Effector memory CD8-positive, alpha-beta T cell (primary cell): ENCODE results near the gene LMO2.
"Not testable (repeated sequence)": the region's sequence is repeated elsewhere in the genome, so short reads cannot be mapped to it uniquely, and the experiment has no call there.

ENCODE experiments used
- ATAC-seq: fragments of 150-1000 bp; cut with Tn5 transposase; replicated peaks from 2 replicates; pipeline ENCODE4 v1.10.0; 2021; ENCODE audit warnings: mild to moderate bottlenecking, moderate library complexity
- DNase-seq, 3 experiments: peaks; one replicate each; pipeline ENCODE4 v3.0.0; 2021
- H3K27ac Mint-ChIP-seq, 2 donors: one replicate each; pipeline ENCODE4 v1.8.0; 2022; ENCODE audit warnings: mild to moderate bottlenecking in 2 of 2, mixed read lengths in 2 of 2, moderate library complexity in 2 of 2
- H3K27me3 Mint-ChIP-seq, 2 donors: one replicate each; pipeline ENCODE4 v1.8.0; 2022; ENCODE audit warnings: mixed read lengths in 2 of 2
- H3K36me3 Mint-ChIP-seq: one replicate; pipeline ENCODE4 v1.8.0; 2022; ENCODE audit warnings: mild to moderate bottlenecking, moderate library complexity, mixed read lengths; ENCODE audit not compliant: insufficient read depth
- H3K4me1 Mint-ChIP-seq, 2 donors: one replicate each; pipeline ENCODE4 v1.8.0; 2022; ENCODE audit warnings: low read depth in 2 of 2, mixed read lengths in 2 of 2
- H3K4me3 Mint-ChIP-seq, 2 donors: one replicate each; pipeline ENCODE4 v1.8.0; 2022; ENCODE audit warnings: mild to moderate bottlenecking in 2 of 2, mixed read lengths in 2 of 2, moderate library complexity in 2 of 2
- H3K9me3 Mint-ChIP-seq, 2 donors: one replicate each; pipeline ENCODE4 v1.8.0; 2022; ENCODE audit warnings: mixed read lengths in 2 of 2

LMO2 gene

DNA sequence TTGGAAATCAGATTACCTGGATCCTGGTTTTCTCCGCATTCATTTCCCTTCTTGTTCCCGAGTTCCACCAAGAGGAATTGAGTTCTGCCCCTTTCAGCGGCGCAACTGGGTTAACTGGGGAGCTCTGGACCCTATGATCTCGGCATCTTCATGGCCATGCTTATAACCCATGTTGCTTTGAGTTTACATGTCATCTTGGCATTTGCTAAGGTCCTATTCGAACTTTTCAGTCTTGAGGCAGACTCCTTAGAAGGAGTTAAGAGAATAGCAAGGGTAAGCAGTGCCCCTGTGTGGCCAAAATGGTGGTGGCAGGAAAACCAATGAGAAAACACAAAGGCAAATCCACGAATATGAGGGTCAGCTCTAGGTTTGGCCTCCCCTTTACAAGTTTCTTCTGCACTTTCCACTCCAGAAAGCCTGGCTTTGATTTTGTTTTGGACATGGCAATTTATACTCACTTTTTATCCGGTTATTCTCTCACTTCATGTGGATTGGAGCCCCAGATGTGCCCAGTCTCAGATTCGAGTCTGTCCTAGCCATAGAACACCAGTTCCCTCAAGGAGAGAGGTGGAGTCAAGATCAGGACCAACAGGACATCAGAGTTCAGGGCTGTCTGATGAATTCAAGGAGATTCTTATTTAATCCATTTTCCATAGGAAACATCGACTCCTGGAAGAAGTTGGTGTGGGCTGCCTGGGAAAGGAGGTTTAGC is 62.3 kb downstream of the LMO2 start:
- Mint-ChIP-seq H3K4me1 (peaks cover 2 to 4% of the 10 kb centered on the region in 2 donors), H3K4me3 (peak overlapping the region; percentile 58 to 64), H3K36me3 (no peaks in the 10 kb centered on the region), H3K27me3 (peaks cover 46 to 85% of the 10 kb centered on the region in 2 donors), H3K9me3 (no peaks in the 10 kb centered on the region), H3K27ac (no peak overlapping the region)
- ATAC-seq (peak; percentile 69), DNase-seq (peak; percentile 25 to 59 (median 28))

DNA sequence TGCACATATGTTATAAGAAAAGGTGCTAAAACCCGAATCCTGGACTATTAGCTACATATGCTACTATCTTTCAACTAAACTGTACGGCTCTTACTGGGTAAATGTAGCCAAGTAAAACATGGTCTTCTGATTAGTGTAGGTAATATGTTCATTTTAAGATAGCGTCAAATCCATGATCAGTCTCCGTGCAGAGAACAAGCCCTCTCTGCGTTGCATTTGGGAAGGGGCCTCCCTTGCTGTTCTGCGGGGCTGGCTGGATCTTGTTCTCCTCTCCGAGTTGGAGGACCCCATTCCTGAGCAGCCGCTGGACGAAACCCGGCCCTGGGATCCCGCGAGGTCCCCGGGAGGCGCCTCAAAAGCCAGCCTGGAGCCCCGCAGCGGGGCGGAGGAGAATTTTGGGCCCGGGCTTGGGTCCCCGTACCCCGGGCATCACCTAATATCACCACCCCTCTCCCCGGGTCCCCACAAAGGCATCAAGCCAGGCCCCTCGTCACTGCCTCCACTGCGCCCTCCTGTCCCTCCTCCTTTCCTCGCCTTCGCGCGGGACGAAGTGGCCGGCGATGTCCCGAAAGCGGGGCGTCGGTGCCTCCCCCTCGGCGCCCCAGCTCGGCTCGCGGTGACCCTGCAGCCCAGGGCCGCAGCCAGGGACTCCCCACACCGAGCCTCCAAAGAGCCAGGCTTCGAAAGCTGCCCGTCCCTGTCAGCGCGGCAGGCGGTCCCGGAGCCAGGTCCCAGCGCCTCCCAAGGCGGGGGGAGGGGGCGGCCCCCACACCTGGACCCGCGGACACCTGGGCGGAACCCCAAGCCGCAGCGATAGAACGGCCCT is 63.1 kb downstream of the LMO2 start:
- H3K4me3 Mint-ChIP-seq, result peak overlapping the region; percentile 58 to 64
- H3K9me3 Mint-ChIP-seq, result no peaks in the 10 kb centered on the region
- peaks cover 40 to 78% of the 10 kb centered on the region in 2 donors for H3K27me3 Mint-ChIP-seq
- DNase-seq (no peak), ATAC-seq (peak; percentile 26)
- H3K4me1 Mint-ChIP-seq, result peaks cover 2 to 4% of the 10 kb centered on the region in 2 donors
- H3K36me3 Mint-ChIP-seq, result no peaks in the 10 kb centered on the region
- H3K27ac Mint-ChIP-seq, result no peak overlapping the region

DNA sequence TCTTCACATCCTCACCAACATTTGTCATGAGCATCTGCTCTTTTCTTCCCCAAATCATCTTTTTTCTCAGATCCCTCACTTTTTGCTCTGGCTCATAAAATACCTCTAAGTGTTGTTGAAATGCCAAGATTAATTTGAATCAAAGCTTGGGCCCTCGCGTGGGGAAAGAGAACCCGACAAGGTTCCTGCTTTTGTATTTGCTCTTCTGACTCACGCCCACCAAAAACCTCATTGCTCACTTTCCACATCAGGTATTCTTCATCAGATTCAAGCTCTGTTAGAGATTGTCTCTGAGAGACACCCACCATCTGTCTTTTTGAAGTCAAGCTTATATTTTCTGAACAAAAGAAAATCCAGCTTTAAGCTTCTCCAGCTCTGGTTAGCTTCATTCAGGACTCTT is 64.7 kb downstream of the LMO2 start:
- Mint-ChIP-seq H3K27me3 (peaks cover 28 to 64% of the 10 kb centered on the region in 2 donors), H3K27ac (no peak overlapping the region)

DNA sequence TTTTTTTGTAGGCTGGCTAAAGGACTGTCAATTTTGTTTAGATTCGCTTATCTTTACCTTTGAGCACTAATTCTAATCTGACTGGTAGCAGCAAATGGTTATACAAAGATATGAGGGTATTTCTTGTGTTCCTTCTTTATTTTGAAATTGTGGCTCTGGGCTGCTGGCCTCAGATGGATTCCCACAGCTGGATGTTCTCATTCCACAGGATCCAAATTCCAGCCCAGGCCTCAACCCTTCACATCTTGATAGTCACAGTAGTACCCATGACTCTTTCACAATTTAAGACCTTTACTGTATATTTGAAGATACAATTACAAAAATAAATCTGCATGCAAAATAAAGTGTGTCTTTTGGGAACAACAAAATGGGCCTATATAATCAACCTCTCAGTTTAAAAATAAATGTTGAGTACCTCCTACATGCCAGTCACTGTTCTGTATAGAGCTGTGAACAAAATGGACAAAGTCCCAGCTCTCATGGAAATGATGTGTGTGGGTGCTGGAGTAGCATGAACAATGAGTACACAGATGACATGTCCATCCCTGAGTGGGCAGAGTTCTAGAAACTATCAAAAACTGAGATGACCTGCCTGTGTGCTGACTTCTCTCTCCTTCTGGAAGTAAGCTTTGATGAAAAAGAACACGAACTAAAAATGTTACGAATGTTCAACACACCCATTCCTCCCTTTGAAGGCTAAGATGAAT is 65.9 kb downstream of the LMO2 start:
- no peaks in the 10 kb centered on the region for H3K9me3 Mint-ChIP-seq
- ATAC-seq (no peak), DNase-seq (no peak)
- H3K4me1 Mint-ChIP-seq, result peaks cover 2 to 4% of the 10 kb centered on the region in 2 donors
- H3K4me3 Mint-ChIP-seq, result no peak overlapping the region
- no peaks in the 10 kb centered on the region for H3K36me3 Mint-ChIP-seq
- H3K27ac Mint-ChIP-seq, result no peak overlapping the region
- H3K27me3 Mint-ChIP-seq, result peaks cover 21 to 56% of the 10 kb centered on the region in 2 donors

More for the DNA sequence above, 64.7 kb downstream of the LMO2 start:
- no peaks in the 10 kb centered on the region for H3K9me3 Mint-ChIP-seq
- no peak overlapping the region for H3K4me3 Mint-ChIP-seq
- no peak for ATAC-seq
- no peak for DNase-seq
- H3K36me3 Mint-ChIP-seq, result no peaks in the 10 kb centered on the region
- H3K4me1 Mint-ChIP-seq, result peaks cover 2 to 4% of the 10 kb centered on the region in 2 donors

DNA sequence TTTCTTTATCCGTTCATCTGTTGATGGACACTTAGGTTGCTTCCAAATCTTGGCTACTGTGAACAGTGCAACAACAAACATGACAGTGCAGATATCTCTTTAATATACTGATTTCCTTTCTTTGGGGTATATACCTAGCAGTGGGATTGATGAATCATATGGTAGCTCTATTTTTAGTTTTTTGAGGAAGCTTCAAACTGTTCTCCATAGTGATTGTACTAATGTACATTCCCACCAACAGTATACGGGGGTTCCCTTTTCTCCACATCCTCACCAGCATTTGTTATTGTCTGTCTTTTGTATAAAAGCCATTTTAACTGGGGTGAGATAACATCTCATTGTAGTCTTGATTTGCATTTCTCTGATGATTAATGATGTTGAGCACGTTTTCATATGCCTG is 68.9 kb downstream of the LMO2 start:
- peaks cover under 1 to 30% of the 10 kb centered on the region in 2 donors for H3K27me3 Mint-ChIP-seq
- not testable (repeated sequence) for H3K4me3 Mint-ChIP-seq, H3K27ac Mint-ChIP-seq, H3K36me3 Mint-ChIP-seq, H3K9me3 Mint-ChIP-seq, DNase-seq, ATAC-seq, H3K4me1 Mint-ChIP-seq

DNA sequence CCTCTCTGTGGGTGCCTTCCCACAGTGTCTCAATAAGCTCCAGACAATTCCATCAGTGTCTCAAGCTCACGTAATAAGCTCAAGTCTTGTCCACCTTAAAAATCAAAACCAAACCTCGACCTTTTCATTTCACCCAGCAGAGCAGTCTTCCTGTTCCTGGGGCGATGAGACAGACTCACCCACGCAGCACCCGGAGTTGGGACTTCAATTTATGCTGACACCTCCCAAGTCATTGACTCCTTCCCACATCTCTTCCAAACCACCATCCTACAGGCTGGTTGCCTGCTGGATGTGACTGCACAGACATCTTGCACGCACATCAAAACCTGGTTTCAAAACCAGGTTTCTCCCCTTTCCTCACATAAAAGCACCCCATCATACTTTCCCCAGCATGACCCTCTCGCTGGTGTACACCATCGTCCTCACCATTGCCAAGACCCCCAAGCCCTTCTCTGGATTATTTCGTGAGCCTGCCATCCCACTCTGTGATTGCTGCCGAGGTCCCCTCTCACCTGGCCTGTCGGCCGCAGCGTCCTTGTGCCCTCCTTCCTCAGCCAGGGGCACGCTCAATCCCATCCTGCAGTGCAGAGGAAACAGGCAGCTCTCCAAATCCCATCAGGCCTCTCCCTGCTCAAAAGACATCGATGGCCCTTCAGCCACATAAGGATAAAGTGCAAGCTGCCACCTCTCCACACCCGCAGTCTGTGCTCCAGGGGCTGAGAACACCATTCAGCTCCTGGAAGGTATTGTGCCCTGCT is 72.4 kb downstream of the LMO2 start:
- DNase-seq, result no peak
- H3K9me3 Mint-ChIP-seq, result no peaks in the 10 kb centered on the region
- H3K36me3 Mint-ChIP-seq, result no peaks in the 10 kb centered on the region
- H3K4me1 Mint-ChIP-seq, result no peaks in the 10 kb centered on the region
- no peak overlapping the region for H3K27ac Mint-ChIP-seq
- H3K27me3 Mint-ChIP-seq, result peaks cover 13 to 16% of the 10 kb centered on the region in 2 donors
- H3K4me3 Mint-ChIP-seq, result no peak overlapping the region
- no peak for ATAC-seq
